Nucleus accumbens (tissue), 56 donors: ENCODE data around the gene TRAPPC8.
A peak's percentile ranks its signal among the peaks of the same experiment; 100 is the strongest.
"Not testable (repeated sequence)": the region's sequence is repeated elsewhere in the genome, so short reads cannot be mapped to it uniquely, and the experiment has no call there.

Source experiments
- DNase-seq, 56 donors: peaks; one replicate each; lab custom pipeline; 2025; lab: John Stamatoyannopoulos, UW

Gene TRAPPC8

DNA sequence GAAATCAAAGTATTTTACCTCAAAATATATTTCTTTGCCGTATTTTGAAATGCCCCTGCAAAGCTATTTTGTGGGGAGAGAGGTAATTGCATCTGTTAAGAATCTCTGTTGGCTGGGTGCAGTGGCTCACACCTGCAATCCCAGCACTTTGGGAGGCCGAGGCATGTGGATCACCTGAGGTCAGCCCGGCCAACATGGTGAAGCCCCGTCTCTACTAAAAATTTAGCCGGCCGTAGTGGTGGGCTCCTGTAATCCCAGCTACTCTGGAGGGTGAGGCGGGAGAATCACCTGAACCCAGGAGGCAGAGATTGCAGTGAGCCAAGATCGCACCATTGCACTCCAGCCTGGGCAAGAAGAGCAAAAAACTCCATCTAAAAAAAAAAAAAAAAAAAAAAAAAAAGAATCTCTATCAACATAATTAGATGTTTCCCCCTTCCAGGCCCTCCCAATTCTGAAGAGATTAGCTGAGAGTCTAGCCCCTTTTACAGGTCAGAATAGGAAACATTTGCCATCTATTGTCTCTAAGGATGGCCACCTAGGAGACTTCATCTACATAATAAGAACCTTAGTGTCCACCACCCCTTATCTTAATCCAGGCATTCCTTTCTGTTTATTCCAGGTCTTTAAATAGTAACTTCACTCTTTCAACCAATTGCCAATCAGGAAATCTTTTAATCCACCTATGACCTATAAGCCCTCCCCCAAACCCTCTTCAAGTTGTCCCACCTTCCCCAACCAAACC is 3.5 kb upstream of the TRAPPC8 start:
- no peak for DNase-seq

DNA sequence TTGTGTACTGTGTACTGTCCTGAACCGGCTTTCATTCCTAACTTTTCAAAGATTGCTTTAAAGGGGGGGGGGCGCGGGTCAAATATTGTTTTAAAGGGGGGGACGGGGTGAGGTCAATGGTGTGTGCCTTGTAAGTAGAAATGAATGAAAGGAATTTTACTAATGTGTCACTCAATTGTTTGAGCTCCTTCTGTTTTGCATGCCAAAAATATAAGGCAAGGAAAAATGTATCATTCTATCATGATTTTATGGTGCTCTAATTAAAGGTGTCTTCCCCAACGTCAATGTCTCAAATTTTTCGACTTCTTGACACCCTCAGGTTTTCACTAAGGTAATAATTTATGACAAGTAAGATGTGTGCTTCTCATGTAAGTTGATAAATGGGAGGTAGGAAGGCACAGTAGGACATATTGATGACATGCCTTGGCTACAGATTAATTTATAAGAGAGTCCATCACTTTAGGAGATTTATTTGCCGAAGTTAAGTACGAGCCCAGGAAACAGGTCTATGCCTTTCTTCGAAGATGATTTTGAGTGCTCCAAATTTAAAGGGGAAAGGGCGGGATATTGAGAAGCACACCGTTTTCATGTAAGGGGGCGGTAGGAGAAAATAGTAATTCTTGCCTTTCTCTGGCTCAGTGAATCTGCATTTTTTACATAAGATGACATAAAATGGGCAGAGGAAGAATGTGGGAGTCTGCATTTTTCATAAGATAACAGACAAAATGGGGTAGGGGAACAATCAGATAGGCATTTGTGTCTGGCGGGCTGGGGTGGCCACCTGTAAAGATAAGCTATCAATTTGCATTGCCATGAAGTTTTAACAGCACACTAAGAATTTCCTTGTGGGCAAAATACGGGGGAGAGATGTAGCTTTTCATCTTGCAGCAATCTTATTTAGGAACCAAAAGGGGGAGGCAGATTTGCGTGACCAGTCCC is 1.2 kb upstream of the TRAPPC8 start:
- DNase-seq = peak in 2 of 56 donors; percentile 1 to 8

DNA sequence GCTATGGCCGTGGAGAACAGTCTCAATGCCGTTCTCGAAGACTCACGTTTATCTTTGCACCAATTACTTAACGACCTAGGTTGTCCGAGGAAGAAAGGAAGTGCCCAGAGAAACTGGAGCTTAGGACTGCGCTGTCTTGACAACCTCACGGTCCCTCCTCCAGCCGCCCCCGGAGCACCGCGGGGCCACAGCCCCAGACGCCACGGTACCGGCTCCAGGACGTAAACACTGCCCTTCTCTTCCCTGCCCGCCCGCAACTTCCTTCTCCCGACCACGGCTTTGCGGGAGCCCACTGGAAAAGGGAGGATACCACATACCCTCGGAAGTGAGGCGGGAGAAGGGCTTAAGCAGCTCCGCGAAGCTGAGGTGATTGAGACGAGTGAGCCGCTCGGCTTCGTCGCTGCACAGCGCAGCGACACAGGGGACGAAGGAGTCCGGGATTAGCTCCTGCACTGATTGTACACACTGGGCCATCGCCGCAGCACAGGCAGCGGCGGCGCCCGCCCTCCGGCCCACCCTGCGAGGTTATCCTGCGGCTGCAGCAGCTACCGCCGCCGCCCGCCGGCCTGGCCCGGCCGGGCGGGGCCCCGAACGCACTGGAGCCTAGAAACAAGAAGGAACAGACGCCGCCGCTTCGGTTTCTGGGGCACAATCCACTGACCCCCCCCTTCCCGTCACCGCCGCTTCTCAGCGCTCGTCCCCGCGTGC is 483 bp downstream of the TRAPPC8 start:
- DNase-seq = peak in 23 of 56 donors; percentile 17 to 75 (median 52)

DNA sequence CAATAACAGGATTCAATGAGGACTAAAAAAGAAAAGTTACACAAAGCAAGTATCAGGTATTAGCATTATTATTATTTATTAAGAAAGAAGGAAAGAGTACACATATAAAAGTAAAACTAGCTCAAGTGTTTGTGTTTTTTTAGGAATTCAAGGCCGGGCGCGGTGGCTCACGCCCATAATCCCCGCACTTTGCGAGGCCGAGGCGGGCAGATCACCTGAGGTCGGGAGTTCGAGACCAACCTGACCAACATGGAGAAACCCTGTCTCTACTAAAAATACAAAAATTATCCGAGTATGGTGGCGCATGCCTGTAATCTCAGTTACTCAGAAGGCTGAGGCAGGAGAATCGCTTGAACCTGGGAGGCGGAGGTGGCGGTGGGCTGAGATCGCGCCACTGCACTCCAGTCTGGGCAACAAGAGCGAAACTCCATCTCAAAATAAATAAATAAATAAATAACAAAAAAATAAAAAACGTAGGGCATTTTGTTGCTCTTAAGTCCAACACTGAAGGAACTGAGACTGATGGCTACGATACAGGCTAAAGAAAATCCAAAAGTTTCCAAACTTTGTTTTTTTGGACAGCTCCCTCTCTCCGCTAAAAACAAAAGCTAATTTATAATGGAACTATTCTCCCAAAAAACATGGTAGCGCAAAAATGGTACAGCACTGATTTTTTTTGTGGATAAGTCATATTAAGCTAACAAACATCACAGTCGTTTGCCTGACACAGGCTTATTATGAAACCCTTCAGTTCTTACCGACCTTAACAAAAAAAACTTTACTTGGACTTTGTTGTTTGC is 1.7 kb downstream of the TRAPPC8 start:
- DNase-seq = no peak

DNA sequence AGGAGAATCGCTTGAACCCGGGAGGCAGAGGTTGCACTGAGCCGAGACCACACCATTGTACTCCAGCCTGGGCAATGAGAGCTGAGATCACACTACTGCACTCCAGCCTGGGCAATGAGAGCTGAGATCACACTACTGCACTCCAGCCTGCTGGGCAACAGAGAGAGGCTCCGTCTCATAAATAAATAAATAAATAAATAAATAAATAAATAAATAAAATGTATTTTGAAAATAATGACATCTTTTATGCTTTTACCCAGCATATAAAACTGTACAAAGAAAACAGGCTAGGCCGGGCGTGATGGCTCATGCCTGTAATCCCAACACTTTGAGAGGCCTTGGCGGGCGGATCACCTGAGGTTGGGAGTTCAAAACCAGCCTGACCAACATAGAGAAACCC is 8.2 kb downstream of the TRAPPC8 start:
- not testable (repeated sequence) for DNase-seq

DNA sequence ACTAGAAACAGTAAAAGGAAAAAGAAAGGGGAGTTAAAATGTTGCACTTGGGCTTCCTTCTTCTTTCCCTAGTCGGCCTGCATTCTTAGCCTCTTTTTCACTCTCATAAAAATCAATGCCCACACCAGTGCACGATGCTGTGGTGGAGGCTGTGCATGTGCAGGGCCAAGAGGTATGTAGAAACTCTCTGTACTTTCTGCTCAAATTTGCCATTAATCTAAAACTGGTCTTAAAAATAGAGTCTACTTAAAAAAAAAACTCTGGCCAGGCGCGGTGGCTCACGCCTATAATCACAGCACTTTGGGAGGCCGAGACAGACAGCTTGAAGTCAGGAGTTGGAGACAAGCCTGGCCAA is 11.1 kb downstream of the TRAPPC8 start:
- no peak for DNase-seq

DNA sequence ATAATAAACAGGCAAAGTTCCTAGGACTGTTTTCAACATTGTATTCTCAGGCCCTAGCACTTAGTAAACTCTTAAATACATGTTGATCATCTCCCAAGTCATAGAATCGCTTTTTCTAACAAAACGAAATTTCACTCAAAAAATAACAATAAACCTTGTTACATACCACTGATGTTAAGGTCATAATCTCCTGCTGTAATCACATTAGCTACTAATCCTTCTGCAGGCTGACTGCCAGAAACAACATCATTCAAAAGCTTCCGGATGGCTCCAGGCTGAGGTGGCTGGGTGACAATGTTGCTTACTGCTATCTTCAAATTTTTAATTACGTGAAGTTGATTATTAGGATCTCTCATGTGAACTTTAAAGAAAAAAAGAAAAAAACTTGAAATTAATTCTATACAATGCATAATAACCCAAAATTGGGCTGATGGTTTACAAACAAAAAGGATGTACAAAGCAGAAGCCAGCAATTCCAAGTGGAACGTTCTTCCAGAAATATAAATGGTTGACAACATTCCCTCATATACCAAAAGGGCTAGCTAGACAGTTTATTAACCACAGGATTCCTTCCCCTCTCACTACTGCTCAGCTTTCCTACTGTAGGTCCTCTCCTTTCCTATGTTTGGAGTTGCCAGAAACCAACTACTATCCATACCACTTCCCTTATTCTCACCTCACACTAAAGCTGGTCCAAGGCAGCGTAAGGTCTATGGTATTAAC is 11.6 kb downstream of the TRAPPC8 start:
- no peak for DNase-seq

DNA sequence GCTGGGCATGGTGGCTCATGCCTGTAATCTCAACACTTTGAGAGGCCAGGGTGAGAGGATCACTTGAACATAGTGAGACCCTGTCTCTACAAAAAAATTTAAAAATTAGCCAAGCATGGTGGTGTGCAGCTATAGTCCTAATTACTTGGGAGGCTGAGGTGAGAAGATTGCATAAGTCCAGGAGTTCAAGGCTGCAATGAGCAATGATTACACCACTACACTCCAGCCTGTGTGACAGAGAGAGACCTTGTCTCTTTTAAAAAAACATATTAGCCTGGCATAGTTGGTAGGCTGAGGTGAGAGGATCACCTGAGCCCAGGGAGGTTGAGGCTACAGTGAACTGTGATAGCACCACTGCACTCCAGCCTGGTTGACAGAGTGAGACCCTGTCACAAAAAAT is 13.7 kb downstream of the TRAPPC8 start:
- DNase-seq = no peak

DNA sequence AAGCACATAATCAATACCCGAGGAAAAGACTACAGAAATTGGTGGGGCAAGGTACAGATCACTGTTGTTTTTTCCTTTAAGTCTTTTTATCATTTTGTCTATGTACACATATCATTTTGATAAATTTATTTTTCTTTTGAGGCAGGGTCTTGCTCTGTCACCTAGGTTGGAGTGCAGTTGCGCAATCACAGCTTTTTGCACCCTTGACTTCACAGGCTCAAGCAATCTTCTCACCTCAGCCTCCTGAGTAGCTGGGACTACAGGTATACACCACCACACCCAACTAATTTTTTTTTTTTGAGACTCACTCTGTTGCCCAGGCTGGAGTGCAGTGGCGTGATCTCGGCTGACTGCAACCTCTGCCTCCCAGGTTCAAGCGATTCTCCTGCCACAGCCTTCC is 15.9 kb downstream of the TRAPPC8 start:
- not testable (repeated sequence) for DNase-seq

DNA sequence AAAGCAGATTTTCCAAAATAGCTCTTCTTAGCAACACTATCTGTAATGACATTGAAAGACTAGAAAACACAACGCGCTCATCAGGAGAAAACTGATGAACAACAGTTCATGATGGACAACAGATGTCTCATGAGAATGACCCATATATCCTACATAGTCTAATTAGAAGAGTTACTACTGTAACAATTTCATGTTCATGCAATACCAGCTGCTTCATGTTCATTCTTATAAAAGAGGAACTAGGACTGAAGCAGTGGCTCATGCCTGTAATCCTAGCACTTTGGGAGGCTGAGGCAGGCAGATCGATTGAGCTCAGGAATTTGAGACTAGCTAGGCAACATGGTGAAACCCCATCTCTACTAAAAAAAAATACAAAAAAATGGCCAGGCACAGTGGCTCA is 22.7 kb downstream of the TRAPPC8 start:
- no peak for DNase-seq

DNA sequence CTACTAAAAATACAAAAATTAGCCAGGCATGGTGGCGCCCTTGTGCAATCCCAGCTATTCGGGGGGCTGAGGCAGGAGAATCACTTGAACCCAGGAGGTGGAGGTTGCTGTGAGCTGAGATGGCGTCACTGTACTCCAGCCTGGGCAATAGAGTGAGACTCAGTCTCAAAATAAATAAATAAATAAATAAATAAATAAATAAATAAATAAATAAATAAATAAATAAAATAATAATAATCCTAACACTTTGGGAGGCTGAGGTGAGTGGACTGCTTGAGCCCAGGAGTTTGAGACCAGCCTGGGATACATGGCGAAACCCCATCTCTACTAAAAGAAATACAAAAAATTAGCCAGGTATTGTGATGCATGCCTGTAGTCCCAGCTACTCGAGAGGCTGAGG is 23.6 kb downstream of the TRAPPC8 start:
- DNase-seq = not testable (repeated sequence)

DNA sequence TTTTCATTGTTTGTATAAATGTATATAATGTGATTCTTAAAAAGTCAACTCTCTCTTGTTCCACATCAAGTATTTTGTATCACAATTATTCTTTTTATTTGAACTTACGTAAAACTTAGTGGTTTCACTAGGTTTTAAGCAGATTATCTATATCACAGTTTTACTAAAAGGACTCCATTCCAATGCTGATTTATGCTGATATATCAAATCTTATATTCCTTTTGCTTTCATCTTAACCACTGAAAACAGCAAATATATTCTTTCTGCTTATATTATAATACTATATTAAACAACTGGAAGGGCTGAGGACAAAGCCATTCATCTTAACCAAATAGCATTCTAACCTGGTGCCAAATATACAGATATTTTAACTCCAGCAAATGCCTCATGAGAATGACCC is 24.2 kb downstream of the TRAPPC8 start:
- DNase-seq = no peak

DNA sequence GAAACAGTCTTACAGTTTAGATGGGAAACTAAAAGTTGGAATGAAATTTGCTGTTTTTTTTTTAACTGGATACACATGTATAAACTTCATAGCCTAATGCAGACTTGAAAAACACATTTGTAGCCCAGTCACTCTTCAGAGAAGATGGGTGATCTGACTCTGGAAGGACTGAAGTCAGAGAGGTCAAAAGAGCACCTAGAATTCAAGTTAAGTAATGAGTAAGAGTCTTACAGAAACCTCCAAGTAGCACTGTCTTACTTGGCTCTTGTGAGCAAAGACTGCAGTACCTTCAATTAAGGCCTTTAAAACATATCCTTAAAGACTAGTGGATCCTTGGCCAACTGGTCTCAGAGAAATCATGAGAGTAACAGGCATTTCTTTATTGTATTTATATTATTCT is 41.9 kb downstream of the TRAPPC8 start:
- no peak for DNase-seq

DNA sequence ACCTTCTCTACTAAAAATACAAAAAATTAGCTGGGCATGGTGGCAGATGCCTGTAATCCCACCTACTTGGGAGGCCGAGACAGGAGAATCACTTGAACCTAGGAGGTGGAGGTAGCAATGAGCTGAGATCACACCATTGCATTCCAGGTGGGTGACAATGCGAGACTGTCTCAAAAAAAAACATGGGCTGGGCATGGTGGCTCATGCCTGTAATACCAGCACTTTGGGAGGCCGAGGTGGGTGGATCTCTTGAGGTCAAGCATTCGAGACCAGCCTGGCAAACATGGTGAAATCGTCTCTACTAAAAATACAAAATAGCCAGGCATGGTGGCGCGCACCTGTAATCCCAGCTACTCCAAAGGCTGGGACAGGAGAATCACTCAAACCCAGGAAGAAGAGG is 43.2 kb downstream of the TRAPPC8 start:
- not testable (repeated sequence) for DNase-seq

DNA sequence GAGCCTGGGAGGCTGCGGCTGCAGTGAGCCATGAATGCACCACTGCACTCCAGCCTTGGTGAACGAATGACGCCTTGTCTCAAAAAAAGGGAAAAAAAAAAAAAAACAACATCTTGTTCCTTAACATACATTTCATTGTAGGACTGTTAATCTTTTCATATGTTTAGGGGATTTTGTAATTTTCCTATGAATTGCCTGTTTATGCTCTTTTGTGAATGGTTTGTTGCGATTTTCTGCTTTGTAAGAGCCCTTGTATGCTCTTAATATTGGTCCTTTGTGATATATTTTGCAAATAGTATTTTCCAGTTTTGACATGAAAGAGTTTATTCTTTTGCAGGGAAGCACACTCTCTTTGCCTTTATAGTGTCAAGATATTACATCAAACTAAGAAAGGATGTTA is 50.0 kb downstream of the TRAPPC8 start:
- DNase-seq = no peak

DNA sequence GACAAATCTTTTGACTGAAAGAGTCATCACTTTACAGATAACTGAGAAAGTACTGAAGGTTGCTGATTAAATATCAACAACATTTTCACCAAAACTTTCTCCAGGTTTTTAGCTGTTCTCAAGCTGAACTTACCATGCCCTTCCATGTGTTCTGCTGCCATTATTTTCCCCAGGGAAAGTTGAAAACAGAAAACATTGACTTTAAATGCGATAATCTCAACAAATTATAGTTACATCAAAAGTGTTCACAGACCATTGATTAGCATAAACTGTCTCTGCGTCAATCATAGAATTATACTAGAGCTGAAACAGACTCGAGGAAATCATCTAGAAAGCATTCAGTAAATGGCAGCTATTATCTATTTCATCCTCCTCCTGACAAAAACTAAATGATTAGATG is 51.4 kb downstream of the TRAPPC8 start:
- DNase-seq = no peak

DNA sequence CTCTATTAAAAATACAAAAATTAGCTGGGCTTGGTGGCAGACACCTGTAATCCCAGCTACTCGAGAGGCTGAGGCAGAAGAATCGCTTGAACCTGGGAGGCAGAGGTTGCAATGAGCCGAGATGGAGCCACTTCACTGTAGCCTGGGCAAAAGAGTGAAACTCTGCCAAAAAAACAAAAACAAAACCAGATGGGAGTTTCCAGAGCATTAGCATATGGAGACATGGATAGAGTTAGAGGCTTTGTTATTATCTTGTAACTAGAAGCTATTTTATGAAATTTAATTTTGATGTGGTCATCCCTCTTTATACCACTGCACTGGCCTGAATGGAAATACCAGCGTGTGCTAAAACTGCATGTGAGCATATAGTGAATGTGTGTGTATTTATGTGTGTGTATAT is 58.9 kb downstream of the TRAPPC8 start:
- no peak for DNase-seq

DNA sequence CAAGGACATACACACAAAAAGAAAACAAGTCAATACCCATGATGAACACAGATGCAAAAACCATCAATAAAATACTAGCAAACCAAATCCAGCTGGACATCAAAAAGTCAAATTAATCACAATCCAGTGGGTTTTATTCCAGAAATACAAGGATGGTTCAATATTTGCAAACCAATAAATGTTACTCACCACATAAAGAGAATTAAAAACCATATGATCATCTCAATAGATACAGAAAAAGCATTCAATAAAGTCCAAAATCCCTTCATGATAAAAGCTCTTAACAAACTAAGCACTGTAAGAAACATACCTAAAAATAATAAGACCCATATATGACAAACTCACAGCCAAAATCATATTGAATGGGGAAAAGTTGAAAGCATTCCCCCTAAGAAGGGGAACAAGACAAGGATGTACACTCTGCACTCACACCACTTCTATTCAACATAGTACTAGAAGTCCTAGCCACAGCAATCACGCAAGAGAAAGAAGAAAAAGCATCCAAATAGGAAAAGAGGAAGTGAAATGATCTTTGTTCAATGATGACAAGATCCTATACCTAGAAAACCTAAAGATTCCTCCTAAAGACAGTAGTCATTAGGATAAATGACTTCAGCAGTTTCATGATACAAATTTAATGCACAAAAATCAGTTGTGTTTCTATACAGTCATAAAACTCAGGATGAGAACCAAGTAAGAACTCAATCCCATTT is 62.6 kb downstream of the TRAPPC8 start:
- no peak for DNase-seq

DNA sequence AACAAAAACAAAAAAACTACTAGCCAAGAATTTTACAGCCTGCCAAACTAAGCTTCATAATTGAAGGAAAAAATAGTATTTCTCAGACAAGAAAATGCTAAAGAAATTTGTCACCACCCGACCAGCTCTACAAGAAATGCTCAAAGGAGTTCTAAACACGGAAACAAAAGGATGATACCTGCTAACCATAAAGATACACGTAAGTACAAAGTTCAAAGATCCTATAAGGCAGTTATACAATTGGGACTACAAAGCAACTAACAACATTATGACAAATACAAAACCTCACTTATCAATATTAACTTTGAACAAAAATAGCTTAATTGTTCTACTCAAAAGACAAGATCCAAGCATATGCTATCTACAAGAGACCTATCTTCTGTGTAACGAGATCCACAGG is 64.6 kb downstream of the TRAPPC8 start:
- DNase-seq = no peak
